HFFc6 (cell line): ENCODE measurements around the gene FNDC3B. TPM values are rescaled to one million over a fixed set of nuclear protein-coding genes. Genes with fewer than 3 reads are reported as not detected.
A peak's percentile ranks its signal among the peaks of the same experiment; 100 is the strongest.

Experiments used
- DNase-seq: peaks from one replicate; pipeline ENCODE4 v3.0.0-alpha.2; 2018
- H3K27ac Mint-ChIP-seq: 2 replicates; pipeline ENCODE4 v1.8.0; 2020; ENCODE audit warnings: mild to moderate bottlenecking, mixed read lengths
- H3K27me3 Mint-ChIP-seq: 2 replicates; pipeline ENCODE4 v1.8.0; 2021; ENCODE audit warnings: mild to moderate bottlenecking, moderate library complexity, mixed read lengths; ENCODE audit not compliant: insufficient read depth
- H3K36me3 Mint-ChIP-seq: 2 replicates; pipeline ENCODE4 v1.8.0; 2021; ENCODE audit warnings: low read depth, mixed read lengths
- H3K4me1 Mint-ChIP-seq: 2 replicates; pipeline ENCODE4 v1.8.0; 2020; ENCODE audit warnings: low read depth, mixed read lengths
- H3K4me3 Mint-ChIP-seq: 2 replicates; pipeline ENCODE4 v1.8.0; 2020; ENCODE audit warnings: mild to moderate bottlenecking, moderate library complexity, mixed read lengths
- H3K9me3 Mint-ChIP-seq: 2 replicates; pipeline ENCODE4 v1.8.0; 2020; ENCODE audit warnings: mild to moderate bottlenecking, mixed read lengths
- CTCF ChIP-seq: fragments of 200-600 bp; sonication (generic); IDR thresholded peaks from 2 replicates; pipeline ENCODE4 v1.5.0; 2021; ENCODE audit warnings: antibody characterized with exemption, mild to moderate bottlenecking
- total RNA-seq, 6 experiments: library from RNA; stranded (reverse); fragmentation: NEBNext Ultra II Directional; extraction: Animal tissue kit (Norgen Biotek cat#: 25700); gene quantifications; 2 replicates in 1 of 6; 3 replicates in 5 of 6; pipeline ENCODE4 v1.2.3, GENCODE V29; 2021

Gene FNDC3B
- total RNA-seq, 6 experiments from 2014 or later: 133 to 192 (median 155) TPM

GRCh38 chr3:172031996-172032395 is 7.4 kb upstream of the FNDC3B start:
- Mint-ChIP-seq H3K9me3 (no peaks in the 10 kb centered on the region), H3K4me1 (no peaks in the 10 kb centered on the region), H3K4me3 (no peak overlapping the region), H3K27me3 (peaks cover 2% of the 10 kb centered on the region; the same call in 1 of the 2 replicates), H3K27ac (no peak overlapping the region), H3K36me3 (peaks cover 4% of the 10 kb centered on the region; the same call in 1 of the 2 replicates)
- DNase-seq: no peak
- TF ChIP-seq CTCF: no peak

- H3K4me3 Mint-ChIP-seq: no peak overlapping the region
- no peaks in the 10 kb centered on the region for H3K9me3 Mint-ChIP-seq
- peaks cover 2% of the 10 kb centered on the region; the same call in 1 of the 2 replicates for H3K27me3 Mint-ChIP-seq
- no peak overlapping the region for H3K27ac Mint-ChIP-seq
- peaks cover 4% of the 10 kb centered on the region; the same call in 1 of the 2 replicates for H3K36me3 Mint-ChIP-seq
- peaks cover 9% of the 10 kb centered on the region for H3K4me1 Mint-ChIP-seq
- no peak for TF ChIP-seq CTCF
- no peak for DNase-seq
Measured at GRCh38 chr3:172033396-172033795, 6.0 kb upstream of the FNDC3B start.

- H3K9me3 Mint-ChIP-seq: no peaks in the 10 kb centered on the region
- H3K4me3 Mint-ChIP-seq: no peak overlapping the region
- no peak overlapping the region for H3K27ac Mint-ChIP-seq
- peak; percentile 42 for DNase-seq
- H3K36me3 Mint-ChIP-seq: peaks cover 4% of the 10 kb centered on the region; the same call in 1 of the 2 replicates
- peaks cover 17% of the 10 kb centered on the region for H3K4me1 Mint-ChIP-seq
- peak; percentile 74 for TF ChIP-seq CTCF
- peaks cover 3% of the 10 kb centered on the region; the same call in 1 of the 2 replicates for H3K27me3 Mint-ChIP-seq
Measured at GRCh38 chr3:172034786-172035685, 4.3 kb upstream of the FNDC3B start.

- Mint-ChIP-seq H3K9me3 (no peaks in the 10 kb centered on the region), H3K4me1 (peaks cover 19% of the 10 kb centered on the region), H3K4me3 (no peak overlapping the region), H3K36me3 (peaks cover 11% of the 10 kb centered on the region), H3K27ac (no peak overlapping the region), H3K27me3 (peaks cover 5% of the 10 kb centered on the region; the same call in 1 of the 2 replicates)
- no peak for TF ChIP-seq CTCF
- no peak for DNase-seq
Measured at GRCh38 chr3:172036541-172037215, 2.7 kb upstream of the FNDC3B start.

GRCh38 chr3:172038798-172039435 is 461 bp upstream of the FNDC3B start:
- H3K4me3 Mint-ChIP-seq: peak overlapping the region; percentile 95
- H3K9me3 Mint-ChIP-seq: no peaks in the 10 kb centered on the region
- DNase-seq: no peak
- H3K36me3 Mint-ChIP-seq: peaks cover 25% of the 10 kb centered on the region
- TF ChIP-seq CTCF: no peak
- H3K27me3 Mint-ChIP-seq: peaks cover 5% of the 10 kb centered on the region; the same call in 1 of the 2 replicates
- peak overlapping the region; percentile 96 for H3K27ac Mint-ChIP-seq
- peaks cover 38% of the 10 kb centered on the region for H3K4me1 Mint-ChIP-seq
